Activated CD4-positive, alpha-beta T cell treated with anti-CD3 and anti-CD28 coated beads, Interleukin-2, amount 10 ng/mL, durations not matched to agents 7 days and 5 days (primary cell): Measurements from ENCODE around the gene ASXL2. TPM values are rescaled to one million over a fixed set of nuclear protein-coding genes. Genes with fewer than 3 reads are reported as not detected.

Experiments used
- CTCF ChIA-PET: fragments of 350-600 bp; sonication (Branson Sonifier 250); formaldehyde crosslinking; loops from one replicate; lab custom pipeline; 2021; ENCODE audit warnings: antibody characterized with exemption; lab: Charles Lee
- POLR2A ChIA-PET: fragments of 350-600 bp; sonication (Branson Sonifier 250); formaldehyde crosslinking; loops from one replicate; lab custom pipeline; 2021; ENCODE audit warnings: antibody characterized with exemption; lab: Charles Lee
- DNase-seq: peaks from one replicate; pipeline ENCODE4 v3.0.0-alpha.2; 2020
- H3K27ac Mint-ChIP-seq: one replicate; pipeline ENCODE4 v1.8.0; 2021; ENCODE audit warnings: mild to moderate bottlenecking, moderate library complexity, mixed read lengths
- H3K27me3 Mint-ChIP-seq: one replicate; pipeline ENCODE4 v1.8.0; 2021; ENCODE audit warnings: mixed read lengths
- H3K36me3 Mint-ChIP-seq: one replicate; pipeline ENCODE4 v1.8.0; 2021; ENCODE audit warnings: low read depth, mixed read lengths
- H3K4me1 Mint-ChIP-seq: one replicate; pipeline ENCODE4 v1.8.0; 2021; ENCODE audit warnings: mixed read lengths
- H3K4me3 Mint-ChIP-seq: one replicate; pipeline ENCODE4 v1.8.0; 2021; ENCODE audit warnings: mild to moderate bottlenecking, moderate library complexity, mixed read lengths
- H3K9me3 Mint-ChIP-seq: one replicate; pipeline ENCODE4 v1.8.0; 2021; ENCODE audit warnings: mixed read lengths
- total RNA-seq, 2 experiments: library from RNA; stranded (reverse); gene quantifications; one replicate each; pipeline ENCODE4 v1.2.3, GENCODE V29; 2021

Gene ASXL2
- total RNA-seq, 2 experiments from 2014 or later = 39.3 to 44.4 TPM

- H3K36me3 Mint-ChIP-seq = peaks cover 23% of the 10 kb centered on the region
- H3K27ac Mint-ChIP-seq = no peak overlapping the region
- POLR2A ChIA-PET = no interaction called here
- no peak for DNase-seq
- H3K4me3 Mint-ChIP-seq = no peak overlapping the region
- H3K4me1 Mint-ChIP-seq = peaks cover 51% of the 10 kb centered on the region
- CTCF ChIA-PET = interaction anchor here (0.6 to 1.8 kb wide), 4 partner anchors 8 to 44 kb away, joined by 3 to 10 read pairs (median 4); no protein-coding TSS in a partner anchor
- no peaks in the 10 kb centered on the region for H3K9me3 Mint-ChIP-seq
- no peaks in the 10 kb centered on the region for H3K27me3 Mint-ChIP-seq
These were observed 67.9 kb downstream of the ASXL2 start for GRCh38 chr2:25810428-25810827.

GRCh38 chr2:25809646-25810045 lies 68.6 kb downstream of the ASXL2 start:
- no peaks in the 10 kb centered on the region for H3K9me3 Mint-ChIP-seq
- no peak overlapping the region for H3K27ac Mint-ChIP-seq
- H3K36me3 Mint-ChIP-seq = peaks cover 22% of the 10 kb centered on the region
- peaks cover 53% of the 10 kb centered on the region for H3K4me1 Mint-ChIP-seq
- DNase-seq = no peak
- H3K27me3 Mint-ChIP-seq = no peaks in the 10 kb centered on the region
- CTCF ChIA-PET = interaction anchor here (1.2 kb wide), 1 partner anchor 30 kb away, joined by 3 read pairs; no protein-coding TSS in a partner anchor
- POLR2A ChIA-PET = no interaction called here
- no peak overlapping the region for H3K4me3 Mint-ChIP-seq

GRCh38 chr2:25808006-25808383 lies 70.3 kb downstream of the ASXL2 start:
- peaks cover 38% of the 10 kb centered on the region for H3K36me3 Mint-ChIP-seq
- peaks cover 61% of the 10 kb centered on the region for H3K4me1 Mint-ChIP-seq
- ChIA-PET POLR2A (no interaction called here), CTCF (interaction anchor here (0.6 to 1.4 kb wide), 4 partner anchors 9 to 240 kb away, joined by 3 to 4 read pairs (median 3); no protein-coding TSS in a partner anchor)
- H3K27me3 Mint-ChIP-seq = no peaks in the 10 kb centered on the region
- no peak overlapping the region for H3K4me3 Mint-ChIP-seq
- H3K9me3 Mint-ChIP-seq = no peaks in the 10 kb centered on the region
- no peak overlapping the region for H3K27ac Mint-ChIP-seq
- DNase-seq = no peak

- POLR2A ChIA-PET = no interaction called here
- no peak overlapping the region for H3K27ac Mint-ChIP-seq
These were observed 71.3 kb downstream of the ASXL2 start for GRCh38 chr2:25806941-25807340.

GRCh38 chr2:25805987-25806386 lies 72.3 kb downstream of the ASXL2 start:
- DNase-seq = no peak
- Mint-ChIP-seq H3K27ac (no peak overlapping the region), H3K9me3 (no peaks in the 10 kb centered on the region), H3K27me3 (no peaks in the 10 kb centered on the region), H3K4me3 (no peak overlapping the region), H3K4me1 (peaks cover 60% of the 10 kb centered on the region), H3K36me3 (peaks cover 40% of the 10 kb centered on the region)
- ChIA-PET POLR2A (no interaction called here), CTCF (interaction anchor here (0.6 to 1.5 kb wide), 3 partner anchors 15 to 55 kb away, joined by 3 to 7 read pairs (median 4); no protein-coding TSS in a partner anchor)

More at GRCh38 chr2:25806941-25807340, 71.3 kb downstream of the ASXL2 start:
- no peak for DNase-seq
- CTCF ChIA-PET = interaction anchor here (1.5 kb wide), 1 partner anchor 47 kb away, joined by 3 read pairs; no protein-coding TSS in a partner anchor
- no peaks in the 10 kb centered on the region for H3K9me3 Mint-ChIP-seq
- peaks cover 40% of the 10 kb centered on the region for H3K36me3 Mint-ChIP-seq
- H3K27me3 Mint-ChIP-seq = no peaks in the 10 kb centered on the region
- no peak overlapping the region for H3K4me3 Mint-ChIP-seq
- H3K4me1 Mint-ChIP-seq = peaks cover 57% of the 10 kb centered on the region

GRCh38 chr2:25804338-25804737 lies 73.9 kb downstream of the ASXL2 start:
- Mint-ChIP-seq H3K27me3 (no peaks in the 10 kb centered on the region), H3K36me3 (peaks cover 37% of the 10 kb centered on the region), H3K4me3 (no peak overlapping the region), H3K27ac (peak overlapping the region; percentile 60), H3K4me1 (peaks cover 54% of the 10 kb centered on the region), H3K9me3 (no peaks in the 10 kb centered on the region)
- ChIA-PET POLR2A (no interaction called here), CTCF (interaction anchor here (0.9 to 3.0 kb wide), 5 partner anchors 9 to 160 kb away, joined by 3 to 9 read pairs (median 3); no protein-coding TSS in a partner anchor)
- no peak for DNase-seq

GRCh38 chr2:25799301-25799700 lies 79.0 kb downstream of the ASXL2 start:
- DNase-seq = no peak
- ChIA-PET CTCF (interaction anchor here (0.5 to 2.9 kb wide), 6 partner anchors 9 to 77 kb away, joined by 3 to 10 read pairs (median 4); no protein-coding TSS in a partner anchor), POLR2A (no interaction called here)
- Mint-ChIP-seq H3K27me3 (no peaks in the 10 kb centered on the region), H3K36me3 (peaks cover 61% of the 10 kb centered on the region), H3K4me1 (peaks cover 62% of the 10 kb centered on the region), H3K4me3 (no peak overlapping the region), H3K27ac (no peak overlapping the region), H3K9me3 (no peaks in the 10 kb centered on the region)

GRCh38 chr2:25797620-25798488 lies 80.4 kb downstream of the ASXL2 start:
- no peaks in the 10 kb centered on the region for H3K27me3 Mint-ChIP-seq
- H3K4me1 Mint-ChIP-seq = peaks cover 61% of the 10 kb centered on the region
- no peaks in the 10 kb centered on the region for H3K9me3 Mint-ChIP-seq
- no peak overlapping the region for H3K4me3 Mint-ChIP-seq
- DNase-seq = no peak
- H3K27ac Mint-ChIP-seq = peak overlapping the region; percentile 51
- H3K36me3 Mint-ChIP-seq = peaks cover 55% of the 10 kb centered on the region
- POLR2A ChIA-PET = no interaction called here
- CTCF ChIA-PET = interaction anchor here (1.1 to 2.9 kb wide), 4 partner anchors 9 to 20 kb away, joined by 4 to 10 read pairs (median 6); no protein-coding TSS in a partner anchor

GRCh38 chr2:25794544-25795276 lies 83.6 kb downstream of the ASXL2 start:
- DNase-seq = no peak
- POLR2A ChIA-PET = no interaction called here
- Mint-ChIP-seq H3K9me3 (peaks cover 3% of the 10 kb centered on the region), H3K4me1 (peaks cover 70% of the 10 kb centered on the region), H3K27me3 (no peaks in the 10 kb centered on the region), H3K27ac (peak overlapping the region; percentile 92), H3K36me3 (peaks cover 72% of the 10 kb centered on the region), H3K4me3 (peak overlapping the region; percentile 72)
- CTCF ChIA-PET = interaction anchor here (0.8 to 2.4 kb wide), 9 partner anchors 9 to 68 kb away, joined by 3 to 9 read pairs (median 3); no protein-coding TSS in a partner anchor

- Mint-ChIP-seq H3K4me1 (peaks cover 37% of the 10 kb centered on the region), H3K9me3 (peaks cover 3% of the 10 kb centered on the region), H3K27me3 (no peaks in the 10 kb centered on the region), H3K27ac (peak overlapping the region; percentile 13), H3K4me3 (no peak overlapping the region), H3K36me3 (peaks cover 53% of the 10 kb centered on the region)
- no peak for DNase-seq
- POLR2A ChIA-PET = no interaction called here
- CTCF ChIA-PET = interaction anchor here (0.7 to 1.9 kb wide), 4 partner anchors 12 to 685 kb away, joined by 3 to 5 read pairs (median 4); no protein-coding TSS in a partner anchor
These were observed 88.1 kb downstream of the ASXL2 start for GRCh38 chr2:25790074-25790790.

- POLR2A ChIA-PET = no interaction called here
- H3K27ac Mint-ChIP-seq = no peak overlapping the region
- H3K9me3 Mint-ChIP-seq = peaks cover 3% of the 10 kb centered on the region
- no peak for DNase-seq
- no peaks in the 10 kb centered on the region for H3K27me3 Mint-ChIP-seq
- CTCF ChIA-PET = interaction anchor here (0.7 to 1.9 kb wide), 2 partner anchors 10 to 64 kb away, joined by 5 read pairs; no protein-coding TSS in a partner anchor
- peaks cover 50% of the 10 kb centered on the region for H3K36me3 Mint-ChIP-seq
- no peak overlapping the region for H3K4me3 Mint-ChIP-seq
- peaks cover 21% of the 10 kb centered on the region for H3K4me1 Mint-ChIP-seq
These were observed 89.8 kb downstream of the ASXL2 start for GRCh38 chr2:25788457-25788856.

- CTCF ChIA-PET = no interaction called here
- Mint-ChIP-seq H3K9me3 (peaks cover 3% of the 10 kb centered on the region), H3K27me3 (no peaks in the 10 kb centered on the region), H3K4me3 (no peak overlapping the region), H3K27ac (no peak overlapping the region), H3K36me3 (peaks cover 44% of the 10 kb centered on the region), H3K4me1 (peaks cover 17% of the 10 kb centered on the region)
- no peak for DNase-seq
- POLR2A ChIA-PET = no interaction called here
These were observed 91.3 kb downstream of the ASXL2 start for GRCh38 chr2:25787020-25787419.
